Skeletal muscle tissue (tissue), 4 donors: Measurements from ENCODE around the gene PLCL2. TPM values are rescaled to one million over a fixed set of nuclear protein-coding genes. Genes with fewer than 3 reads are reported as not detected.

Source experiments
- H3K27ac ChIP-seq: one replicate; pipeline ENCODE4 v1.7.0; 2013; ENCODE audit warnings: mild to moderate bottlenecking, low read depth, low read length, inconsistent platforms
- H3K27me3 ChIP-seq, 3 donors: one replicate each; pipeline ENCODE4 v1.7.0; 2013; ENCODE audit warnings: low read length in 3 of 3; ENCODE audit not compliant: control insufficient read depth in 3 of 3, insufficient read depth in 3 of 3
- H3K36me3 ChIP-seq, 3 donors: one replicate each; pipeline ENCODE4 v1.7.0; 2013; ENCODE audit warnings: low read length in 3 of 3; ENCODE audit not compliant: control insufficient read depth in 3 of 3, insufficient read depth in 3 of 3
- H3K4me1 ChIP-seq, 3 donors: one replicate each; pipeline ENCODE4 v1.7.0; 2013; ENCODE audit warnings: low read length in 3 of 3, mild to moderate bottlenecking in 3 of 3; ENCODE audit not compliant: control insufficient read depth in 3 of 3, insufficient read depth in 3 of 3
- H3K4me3 ChIP-seq, 3 donors: one replicate each; pipeline ENCODE4 v1.7.0; 2013; ENCODE audit warnings: low read length in 3 of 3
- H3K9ac ChIP-seq, 3 donors: one replicate each; pipeline ENCODE4 v1.7.0; 2013; ENCODE audit warnings: low read length in 3 of 3, mild to moderate bottlenecking in 3 of 3, moderate library complexity in 2 of 3, low read depth in 1 of 3
- H3K9me3 ChIP-seq, 3 donors: one replicate each; pipeline ENCODE4 v1.7.0; 2013; ENCODE audit warnings: low read length in 3 of 3; ENCODE audit not compliant: control insufficient read depth in 3 of 3
- total RNA-seq: library from RNA; depleted of rRNA; stranded (reverse); fragments of >200 nt; gene quantifications from one replicate; pipeline ENCODE4 v1.2.3, GENCODE V29; 2014
- donor health status: Osteomylitis.

PLCL2 gene
- total RNA-seq, 1 donor from 2014 or later: 83.5 TPM

DNA sequence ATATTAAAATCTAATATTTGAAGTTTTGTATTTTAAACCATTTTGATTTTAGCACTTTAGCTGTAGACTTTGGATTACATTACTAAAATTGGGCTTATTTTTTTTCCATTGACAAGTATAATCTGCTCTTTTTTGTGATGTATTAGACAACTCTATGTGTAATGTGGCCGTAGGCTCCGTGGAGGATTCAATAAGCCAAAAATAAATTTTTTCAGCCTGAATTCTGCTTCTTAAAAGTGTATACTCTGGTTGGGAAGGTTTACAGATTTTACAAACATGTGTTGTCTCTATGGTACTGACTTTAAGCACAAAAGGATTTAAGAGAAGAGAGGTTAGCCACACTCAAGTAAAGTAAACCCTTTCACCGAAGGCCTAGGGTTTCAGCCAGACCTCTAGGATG is 110.8 kb downstream of the PLCL2 start:
- Histone ChIP-seq H3K36me3 (no peaks in the 10 kb centered on the region), H3K4me1 (peaks cover 19 to 28% (median 25%) of the 10 kb centered on the region in 3 donors), H3K4me3 (no peak overlapping the region), H3K27ac (no peak overlapping the region), H3K27me3 (no peaks in the 10 kb centered on the region), H3K9ac (no peak overlapping the region), H3K9me3 (no peaks in the 10 kb centered on the region)

DNA sequence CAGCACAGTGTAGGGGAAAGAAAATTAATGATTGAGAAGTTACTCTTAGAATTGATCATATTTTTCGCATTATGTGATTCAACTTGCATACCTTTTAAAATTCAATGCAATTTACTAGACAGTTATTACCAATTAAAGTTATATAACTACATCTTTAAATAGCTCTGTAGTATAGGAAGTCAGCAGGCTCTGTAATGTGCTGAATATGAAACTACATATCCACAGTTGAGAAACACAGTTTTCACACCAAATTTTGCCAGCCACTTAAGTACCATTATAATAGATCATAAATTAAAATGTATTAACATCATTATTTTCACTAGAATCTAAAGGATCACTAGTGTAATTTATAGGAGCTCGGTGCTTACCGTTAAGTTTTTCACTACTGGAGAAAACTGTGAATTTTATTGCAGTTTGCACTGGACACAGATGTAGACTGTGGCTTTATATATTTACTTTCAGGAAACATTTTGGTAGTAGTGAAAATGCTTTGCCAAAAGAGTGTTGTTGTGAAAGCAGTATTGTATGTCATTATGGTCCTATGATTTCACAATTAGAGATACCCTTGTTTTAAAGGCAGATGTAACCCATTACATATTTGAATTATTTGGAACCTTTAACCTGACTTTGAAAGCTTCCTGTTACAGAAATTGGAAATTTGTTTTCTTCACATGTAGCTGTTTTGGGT is 113.6 kb downstream of the PLCL2 start:
- Histone ChIP-seq H3K4me3 (no peak overlapping the region), H3K27me3 (no peaks in the 10 kb centered on the region), H3K27ac (no peak overlapping the region), H3K4me1 (peaks cover 12 to 23% (median 15%) of the 10 kb centered on the region in 3 donors), H3K9me3 (no peaks in the 10 kb centered on the region), H3K36me3 (no peaks in the 10 kb centered on the region), H3K9ac (no peak overlapping the region)

GRCh38 chr3:16999161-16999560 is 114.4 kb downstream of the PLCL2 start:
- Histone ChIP-seq H3K9ac (no peak overlapping the region), H3K27ac (no peak overlapping the region)

DNA sequence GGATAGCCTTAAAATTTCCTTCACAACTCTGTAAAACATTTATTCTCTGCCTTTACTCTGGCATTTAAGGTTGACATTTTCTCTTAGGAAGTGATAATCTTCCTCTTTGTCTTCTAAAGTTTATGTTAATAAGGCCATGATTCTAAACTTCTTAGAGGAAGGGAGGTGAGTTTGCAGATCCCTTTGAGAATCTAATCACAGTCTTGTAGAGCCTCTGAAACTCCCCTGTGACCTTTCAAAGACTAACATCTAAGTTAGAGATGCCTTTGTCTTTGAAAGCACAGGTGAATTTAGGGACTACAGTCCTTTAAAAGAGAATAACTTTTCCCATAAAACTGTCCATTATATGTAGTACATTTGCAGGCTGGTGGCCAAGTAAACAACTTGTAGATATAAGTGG is 115.1 kb downstream of the PLCL2 start:
- Histone ChIP-seq H3K4me3 (no peak overlapping the region), H3K4me1 (peaks cover 10 to 15% (median 14%) of the 10 kb centered on the region in 3 donors), H3K9me3 (no peaks in the 10 kb centered on the region), H3K27ac (no peak overlapping the region), H3K27me3 (no peaks in the 10 kb centered on the region), H3K9ac (no peak overlapping the region), H3K36me3 (no peaks in the 10 kb centered on the region)

More at GRCh38 chr3:16999161-16999560, 114.4 kb downstream of the PLCL2 start:
- peaks cover 12 to 19% (median 15%) of the 10 kb centered on the region in 3 donors for H3K4me1 ChIP-seq
- H3K27me3 ChIP-seq: no peaks in the 10 kb centered on the region
- no peaks in the 10 kb centered on the region for H3K36me3 ChIP-seq
- H3K4me3 ChIP-seq: no peak overlapping the region
- no peaks in the 10 kb centered on the region for H3K9me3 ChIP-seq

- H3K4me1 ChIP-seq: peaks cover 12 to 14% (median 13%) of the 10 kb centered on the region in 3 donors
- H3K36me3 ChIP-seq: no peaks in the 10 kb centered on the region
- H3K9ac ChIP-seq: no peak overlapping the region
These were observed 118.7 kb downstream of the PLCL2 start for GRCh38 chr3:17003457-17003856.

DNA sequence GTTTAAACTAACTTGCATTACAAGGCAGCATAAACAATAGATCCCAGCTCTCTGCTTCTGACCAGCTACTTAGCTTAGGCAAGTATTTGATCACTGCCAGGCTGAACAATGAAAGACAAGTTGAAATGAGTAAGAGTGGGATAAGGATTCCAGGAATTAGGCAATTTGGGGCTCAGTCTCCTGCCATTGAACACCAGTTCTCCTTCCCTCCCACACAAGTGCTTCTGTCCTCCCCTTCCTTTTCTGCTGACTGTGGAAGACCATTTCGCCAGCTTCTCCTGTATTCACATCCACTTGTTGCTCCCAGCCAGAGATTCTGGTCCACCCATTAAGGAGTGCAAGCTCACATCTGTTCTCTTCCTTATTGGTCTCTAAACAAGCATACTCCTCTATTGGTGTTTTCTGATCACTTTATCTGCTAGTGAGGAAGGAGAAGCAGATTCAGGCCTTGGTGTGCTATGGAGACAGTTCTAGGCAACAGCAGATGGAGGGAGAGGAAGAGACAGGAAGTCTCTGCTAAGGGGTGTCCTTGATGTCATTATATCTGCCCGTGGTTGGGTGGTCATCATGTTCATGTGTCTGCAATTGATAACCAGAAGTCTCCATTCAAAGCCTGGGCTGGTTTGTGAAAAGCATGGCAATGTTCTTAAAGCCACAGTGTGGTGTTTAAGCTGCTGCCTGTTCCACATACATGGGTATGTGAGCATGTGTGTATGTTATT is 121.5 kb downstream of the PLCL2 start:
- Histone ChIP-seq H3K36me3 (peaks cover 0 to 16% (median 10%) of the 10 kb centered on the region in 3 donors), H3K27me3 (no peaks in the 10 kb centered on the region), H3K4me1 (peaks cover 8 to 13% (median 8%) of the 10 kb centered on the region in 3 donors), H3K27ac (no peak overlapping the region), H3K9me3 (no peaks in the 10 kb centered on the region), H3K9ac (no peak overlapping the region), H3K4me3 (no peak overlapping the region)

More at GRCh38 chr3:17003457-17003856, 118.7 kb downstream of the PLCL2 start:
- Histone ChIP-seq H3K9me3 (no peaks in the 10 kb centered on the region), H3K4me3 (no peak overlapping the region), H3K27ac (no peak overlapping the region), H3K27me3 (no peaks in the 10 kb centered on the region)

- H3K27me3 ChIP-seq: no peaks in the 10 kb centered on the region
- no peaks in the 10 kb centered on the region for H3K9me3 ChIP-seq
- no peak overlapping the region for H3K4me3 ChIP-seq
- peaks cover 0 to 22% (median 16%) of the 10 kb centered on the region in 3 donors for H3K36me3 ChIP-seq
- no peak overlapping the region for H3K27ac ChIP-seq
- H3K4me1 ChIP-seq: peaks cover 8 to 17% (median 8%) of the 10 kb centered on the region in 3 donors
- no peak overlapping the region for H3K9ac ChIP-seq
These were observed 122.5 kb downstream of the PLCL2 start for GRCh38 chr3:17007284-17007683.

GRCh38 chr3:17009826-17010225 is 125.1 kb downstream of the PLCL2 start:
- H3K9ac ChIP-seq: no peak overlapping the region
- no peaks in the 10 kb centered on the region for H3K9me3 ChIP-seq
- no peak overlapping the region for H3K4me3 ChIP-seq
- H3K36me3 ChIP-seq: peaks cover 0 to 22% (median 16%) of the 10 kb centered on the region in 3 donors
- H3K27me3 ChIP-seq: no peaks in the 10 kb centered on the region
- no peak overlapping the region for H3K27ac ChIP-seq
- peaks cover 10 to 33% (median 11%) of the 10 kb centered on the region in 3 donors for H3K4me1 ChIP-seq

DNA sequence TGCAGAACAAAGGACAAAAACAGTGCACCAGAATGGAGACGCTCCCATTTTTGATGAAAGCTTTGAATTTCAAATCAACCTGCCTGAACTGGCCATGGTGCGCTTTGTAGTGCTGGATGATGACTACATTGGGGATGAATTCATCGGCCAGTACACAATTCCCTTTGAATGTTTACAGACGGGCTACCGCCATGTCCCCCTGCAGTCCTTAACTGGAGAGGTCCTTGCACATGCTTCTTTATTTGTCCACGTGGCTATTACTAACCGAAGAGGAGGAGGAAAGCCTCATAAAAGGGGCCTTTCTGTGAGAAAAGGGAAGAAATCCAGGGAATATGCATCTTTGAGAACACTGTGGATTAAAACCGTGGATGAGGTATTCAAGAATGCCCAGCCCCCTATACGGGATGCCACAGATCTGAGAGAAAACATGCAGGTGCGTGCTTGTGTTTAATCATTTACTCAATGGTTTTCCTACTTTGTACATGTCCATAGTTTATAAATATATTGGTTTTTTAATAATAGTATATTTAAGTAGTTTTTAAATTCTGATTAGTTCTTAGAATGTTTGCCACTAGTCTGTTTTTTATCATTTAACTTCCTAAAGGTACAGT is 127.1 kb downstream of the PLCL2 start:
- Histone ChIP-seq H3K9me3 (no peaks in the 10 kb centered on the region), H3K4me3 (no peak overlapping the region), H3K4me1 (peaks cover 6 to 29% (median 12%) of the 10 kb centered on the region in 3 donors), H3K27me3 (no peaks in the 10 kb centered on the region), H3K27ac (no peak overlapping the region), H3K36me3 (peaks cover 3 to 22% (median 16%) of the 10 kb centered on the region in 3 donors), H3K9ac (no peak overlapping the region)

DNA sequence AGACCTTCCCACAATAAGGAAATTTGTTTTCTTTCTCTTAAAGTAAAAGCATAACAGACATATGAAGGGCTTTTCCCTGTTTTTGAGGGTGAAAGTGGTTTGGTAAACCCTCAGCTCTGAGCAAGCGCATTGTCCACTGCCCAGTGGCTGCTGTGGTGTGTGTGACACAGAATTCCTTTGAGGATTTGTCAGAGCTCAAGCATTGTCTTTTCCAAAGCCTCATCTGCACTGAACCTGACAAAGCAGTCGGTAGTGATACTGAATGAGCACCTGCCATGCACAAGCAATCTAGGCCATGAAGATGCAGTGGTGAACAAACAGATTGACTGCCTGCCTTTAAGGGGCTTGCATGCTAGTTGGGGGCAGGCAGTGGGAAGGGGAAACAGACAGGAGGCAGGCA is 128.3 kb downstream of the PLCL2 start:
- Histone ChIP-seq H3K27me3 (no peaks in the 10 kb centered on the region), H3K9me3 (no peaks in the 10 kb centered on the region), H3K9ac (no peak overlapping the region), H3K4me3 (no peak overlapping the region), H3K27ac (no peak overlapping the region), H3K4me1 (peaks cover 12 to 37% (median 15%) of the 10 kb centered on the region in 3 donors), H3K36me3 (peaks cover 3 to 22% (median 16%) of the 10 kb centered on the region in 3 donors)
